ENCODE data around the gene UNC93B1.

GRCh38 chr11:68022531-68022930, 18.6 kb upstream of the UNC93B1 start:
- TF ChIP-seq CTCF (IDR thresholded peaks at IDR 0.05) (no peak), POLR2AphosphoS5 (IDR thresholded peaks at IDR 0.05) (no peak)

Data from esophagus muscularis mucosa (tissue), 3 donors.